IMR-90 (cell line): ENCODE data around the gene VEPH1. TPM values are rescaled to one million over a fixed set of nuclear protein-coding genes. Genes with fewer than 3 reads are reported as not detected.

Experiments
- ATAC-seq: fragments of 200-7000 bp; cut with Tn5 transposase; 2 replicates; pipeline ENCODE4 v1.9.1; 2020; ENCODE audit warnings: low read depth, mild to moderate bottlenecking, moderate library complexity
- BruUV-seq: library from RNA; stranded (reverse); fragments of 400-500 nt; replicated peaks from 2 replicates; lab custom pipeline; 2021; lab: Mats Ljungman, UMichigan
- CTCF ChIA-PET: fragments of 300-600 bp; formaldehyde crosslinking; extraction: SDS; loops from one replicate; lab custom pipeline; 2021; ENCODE audit warnings: antibody characterized with exemption; lab: Yijun Ruan, JAX
- POLR2A ChIA-PET: fragments of 300-600 bp; sonication (Branson Sonifier 250); formaldehyde crosslinking; loops from one replicate; lab custom pipeline; 2022; ENCODE audit warnings: antibody characterized with exemption; ENCODE audit not compliant: unreplicated experiment; lab: Charles Lee
- DNase-seq: peaks from one replicate; pipeline ENCODE4 v3.0.0; 2013
- H2AFZ ChIP-seq: replicated peaks from 2 replicates; pipeline ENCODE3; 2013; ENCODE audit warnings: low read length, mild to moderate bottlenecking; ENCODE audit not compliant: poor library complexity
- H2AK5ac ChIP-seq: 2 replicates; pipeline ENCODE4 v1.6.1; 2013; ENCODE audit warnings: low read depth, low read length, inconsistent platforms
- H2AK9ac ChIP-seq: replicated peaks from 2 replicates; pipeline ENCODE3; 2013; ENCODE audit warnings: mild to moderate bottlenecking, low read depth, low read length, moderate library complexity; ENCODE audit not compliant: poor library complexity
- H2BK120ac ChIP-seq: 2 replicates; pipeline ENCODE4 v1.6.1; 2013; ENCODE audit warnings: low read depth, low read length, inconsistent platforms
- H2BK15ac ChIP-seq: 3 replicates; pipeline ENCODE4 v1.6.1; 2013; ENCODE audit warnings: low read depth, low read length, inconsistent platforms
- H2BK20ac ChIP-seq: 2 replicates; pipeline ENCODE4 v1.6.1; 2013; ENCODE audit warnings: low read depth, mild to moderate bottlenecking, inconsistent platforms, low read length, moderate library complexity
- H2BK5ac ChIP-seq: 2 replicates; pipeline ENCODE4 v1.6.1; 2013; ENCODE audit warnings: mild to moderate bottlenecking, low read depth, low read length, inconsistent platforms; ENCODE audit not compliant: poor library complexity, severe bottlenecking
- H3K14ac ChIP-seq: replicated peaks from 2 replicates; pipeline ENCODE4 v1.6.1; 2013; ENCODE audit warnings: low read depth, low read length, inconsistent platforms
- H3K18ac ChIP-seq: 2 replicates; pipeline ENCODE4 v1.6.1; 2013; ENCODE audit warnings: low read depth, low read length, control low read depth
- H3K23ac ChIP-seq: 2 replicates; pipeline ENCODE4 v1.6.1; 2013; ENCODE audit warnings: low read depth, low read length, inconsistent platforms
- H3K27ac ChIP-seq: 2 replicates; pipeline ENCODE4 v1.5.1; 2013; ENCODE audit warnings: mild to moderate bottlenecking, control low read depth, low read length; ENCODE audit not compliant: insufficient read depth
- H3K27me3 ChIP-seq: 2 replicates; pipeline ENCODE4 v1.6.1; 2013; ENCODE audit warnings: low read length; ENCODE audit not compliant: control insufficient read depth, insufficient read depth
- H3K36me3 ChIP-seq: 2 replicates; pipeline ENCODE4 v1.6.1; 2013; ENCODE audit warnings: low read length, mixed read lengths; ENCODE audit not compliant: control insufficient read depth, insufficient read depth
- H3K4ac ChIP-seq: 2 replicates; pipeline ENCODE4 v1.6.1; 2013; ENCODE audit warnings: low read depth, low read length, inconsistent platforms
- H3K4me1 ChIP-seq: 2 replicates; pipeline ENCODE4 v1.6.1; 2013; ENCODE audit warnings: low read length, mixed read lengths; ENCODE audit not compliant: control insufficient read depth, insufficient read depth
- H3K4me2 ChIP-seq: 2 replicates; pipeline ENCODE4 v1.6.1; 2013; ENCODE audit warnings: low read depth, mild to moderate bottlenecking, control low read depth, low read length, moderate library complexity
- H3K4me3 ChIP-seq: 2 replicates; pipeline ENCODE4 v1.5.1; 2013; ENCODE audit warnings: low read depth, mild to moderate bottlenecking, control low read depth, low read length, moderate library complexity; ENCODE audit not compliant: insufficient read depth
- H3K56ac ChIP-seq: 2 replicates; pipeline ENCODE4 v1.6.1; 2013; ENCODE audit warnings: low read length, inconsistent platforms; ENCODE audit not compliant: insufficient read depth; ENCODE audit errors: extremely low read depth
- H3K79me1 ChIP-seq, 2 experiments: 2 replicates each; pipeline ENCODE4 v1.6.1; 2013; ENCODE audit warnings: low read length in 2 of 2, inconsistent platforms in 1 of 2, low read depth in 1 of 2
- H3K9ac ChIP-seq: 2 replicates; pipeline ENCODE4 v1.6.1; 2013; ENCODE audit warnings: low read depth, low read length, control low read depth
- H3K9me1 ChIP-seq: 2 replicates; pipeline ENCODE4 v1.6.1; 2013; ENCODE audit warnings: low read length, inconsistent platforms; ENCODE audit not compliant: insufficient read depth
- H3K9me3 ChIP-seq: 2 replicates; pipeline ENCODE4 v1.6.1; 2013; ENCODE audit warnings: low read length; ENCODE audit not compliant: control insufficient read depth, insufficient read depth
- H4K20me1 ChIP-seq: 2 replicates; pipeline ENCODE4 v1.6.1; 2013; ENCODE audit warnings: low read length, inconsistent platforms; ENCODE audit not compliant: insufficient read depth
- H4K5ac ChIP-seq: 2 replicates; pipeline ENCODE4 v1.6.1; 2013; ENCODE audit warnings: mild to moderate bottlenecking, low read depth, low read length, control low read depth
- H4K8ac ChIP-seq, 2 experiments: 2 replicates each; pipeline ENCODE4 v1.6.1; 2013; ENCODE audit warnings: low read depth in 2 of 2, low read length in 2 of 2, control low read depth in 1 of 2, inconsistent platforms in 1 of 2
- H4K91ac ChIP-seq: 2 replicates; pipeline ENCODE4 v1.6.1; 2013; ENCODE audit warnings: low read depth, low read length, inconsistent platforms; ENCODE audit not compliant: insufficient read depth
- BHLHE40 ChIP-seq: fragments of 150-350 bp; IDR thresholded peaks from 2 replicates; pipeline ENCODE4 v1.6.1; 2016; ENCODE audit warnings: mild to moderate bottlenecking, low read depth, low read length
- CEBPB ChIP-seq: IDR thresholded peaks from 2 replicates; pipeline ENCODE4 v1.6.1; 2012; ENCODE audit warnings: low read depth, low read length, improper control_type of control experiment
- CHD1 ChIP-seq: IDR thresholded peaks from 2 replicates; pipeline ENCODE4 v1.6.1; 2012; ENCODE audit warnings: low read depth, low read length, improper control_type of control experiment
- FOS ChIP-seq: fragments of 150-350 bp; IDR thresholded peaks from 2 replicates; pipeline ENCODE4 v1.6.1; 2016; ENCODE audit warnings: low read depth, low read length
- MAFK ChIP-seq: IDR thresholded peaks from 2 replicates; pipeline ENCODE4 v1.6.1; 2012; ENCODE audit warnings: low read depth, low read length, improper control_type of control experiment
- MAZ ChIP-seq: IDR thresholded peaks from 2 replicates; pipeline ENCODE4 v1.6.1; 2012; ENCODE audit warnings: low read depth, mild to moderate bottlenecking, low read length, improper control_type of control experiment, moderate library complexity, borderline replicate concordance
- MXI1 ChIP-seq: IDR thresholded peaks from 2 replicates; pipeline ENCODE4 v1.6.1; 2012; ENCODE audit warnings: low read depth, mild to moderate bottlenecking, low read length, moderate library complexity, borderline replicate concordance
- NFE2L2 ChIP-seq: fragments of 150-350 bp; IDR thresholded peaks from 2 replicates; pipeline ENCODE4 v1.6.1; 2016; ENCODE audit warnings: low read depth, mild to moderate bottlenecking, low read length
- POLR2A ChIP-seq: IDR thresholded peaks from 2 replicates; pipeline ENCODE4 v1.6.1; 2012; ENCODE audit warnings: mild to moderate bottlenecking, low read depth, low read length
- RAD21 ChIP-seq: IDR thresholded peaks from 2 replicates; pipeline ENCODE4 v1.6.1; 2012; ENCODE audit warnings: low read length, improper control_type of control experiment
- RCOR1 ChIP-seq: IDR thresholded peaks from 2 replicates; pipeline ENCODE4 v1.6.1; 2012; ENCODE audit warnings: mild to moderate bottlenecking, low read length, improper control_type of control experiment; ENCODE audit not compliant: insufficient replicate concordance
- RFX5 ChIP-seq: IDR thresholded peaks from 2 replicates; pipeline ENCODE4 v1.8.0; 2012; ENCODE audit warnings: low read depth, mild to moderate bottlenecking, low read length, moderate library complexity
- SMC3 ChIP-seq: fragments of 150-350 bp; IDR thresholded peaks from 2 replicates; pipeline ENCODE4 v1.6.1; 2016; ENCODE audit warnings: low read depth, mild to moderate bottlenecking, antibody characterized with exemption, low read length, moderate library complexity
- WGBS, 2 experiments: methylation state at CpG; one replicate each; pipeline versions ENCODE4 v1.1.5 to v1.1.7; 2013; ENCODE audit warnings: missing lambda C conversion rate in 2 of 2; ENCODE audit not compliant: insufficient read length in 1 of 2; ENCODE audit errors: extremely low coverage in 2 of 2; 5-methylcytosine and 5-hydroxymethylcytosine counted together
- dilution Hi-C: fragments of 300-500 bp; cut with HindIII; formaldehyde crosslinking; loops from one replicate; pipeline ENCODE4 v1.14.3; 2018; ENCODE audit warnings: low sequenced_read_pairs; ENCODE audit not compliant: unreplicated experiment
- in situ Hi-C: fragments of 300-500 bp; cut with MboI; formaldehyde crosslinking; loops from 3 replicates; pipeline ENCODE4 v1.14.3; 2019; ENCODE audit warnings: low sequenced_read_pairs, inconsistent platforms, mixed read lengths
- intact Hi-C: fragments of 100-400 bp; cut with micrococcal nuclease; formaldehyde crosslinking; loops from 2 replicates; pipeline ENCODE4 v1.10.0; 2022
- polyA plus RNA-seq, 3 experiments: library from polyadenylated mRNA; depleted of rRNA; stranded (reverse); fragments of >200 nt; gene quantifications; 2 replicates each; pipeline ENCODE4 v1.2.3, GENCODE V29; 2012; ENCODE audit warnings: low replicate concordance in 1 of 3
- total RNA-seq: library from RNA; depleted of rRNA; stranded (reverse); fragments of >200 nt; gene quantifications from 2 replicates; pipeline ENCODE4 v1.2.3, GENCODE V29; 2012
- TF ChIP-seq, protein P1 (sequence below): conservative IDR thresholded peaks from 2 replicates; pipeline ENCODE4 v1.5.1; 2012; ENCODE audit warnings: mild to moderate bottlenecking, low read depth, low read length, improper control_type of control experiment
- TF ChIP-seq, protein P2 (sequence below): fragments of 150-350 bp; IDR thresholded peaks from 2 replicates; pipeline ENCODE4 v1.6.1; 2017; ENCODE audit warnings: mild to moderate bottlenecking, antibody characterized with exemption, low read length, low read depth
- TF ChIP-seq, protein P3 (sequence below): fragments of 150-350 bp; IDR thresholded peaks from 2 replicates; pipeline ENCODE4 v1.6.1; 2016; ENCODE audit warnings: low read depth, mild to moderate bottlenecking, low read length, moderate library complexity, borderline replicate concordance

The VEPH1 gene
- total and polyA plus RNA-seq, 2 of the 4 experiments (the other 2 are of a cell fraction), result 30.5 to 130 TPM

DNA sequence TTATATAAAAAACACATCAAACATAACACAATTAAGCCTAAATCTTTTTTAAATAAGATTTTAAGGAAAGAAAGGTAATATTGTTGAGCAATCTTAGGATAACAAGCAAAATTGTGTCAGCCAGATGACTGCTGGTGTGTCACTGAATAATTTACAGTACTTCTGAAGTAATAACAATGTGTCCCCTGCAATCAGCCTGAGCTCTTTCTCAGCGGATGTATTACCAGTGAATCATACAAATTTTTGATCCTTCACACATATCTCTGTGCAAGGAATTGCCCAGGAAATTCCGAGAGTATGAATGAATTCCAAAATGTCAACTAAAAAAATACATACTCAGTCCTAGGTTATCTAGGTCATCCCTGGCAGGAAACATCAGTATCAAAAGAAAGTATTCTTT lies 143.2 kb downstream of the VEPH1 start:
- no peak overlapping the region for H2AFZ ChIP-seq
- DNase-seq, result peak; percentile 93
- H3K27me3 ChIP-seq, result no peaks in the 10 kb centered on the region
- H2BK120ac ChIP-seq, result peak overlapping the region; percentile 63; the same call in 1 of the 2 replicates
- no peaks in the 10 kb centered on the region for H3K9me3 ChIP-seq
- peak overlapping the region; percentile 59; the same call in 1 of the 2 replicates for H3K27ac ChIP-seq
- H3K56ac ChIP-seq, result no peak overlapping the region
- 0 out of 4 replicates have a peak, but pooled peaks cover 0 to 2% of the 10 kb centered on the region in 2 experiments for H3K79me1 ChIP-seq
- no peak overlapping the region for H3K23ac ChIP-seq
- H3K4me3 ChIP-seq, result no peak overlapping the region
- H2AK5ac ChIP-seq, result no peak overlapping the region
- peak overlapping the region; percentile 36; the same call in 1 of the 2 replicates for H3K18ac ChIP-seq
- no peaks in the 10 kb centered on the region for H4K20me1 ChIP-seq
- in situ Hi-C loops (no loop called here), intact Hi-C loops (no loop called here), dilution Hi-C loops (no loop called here)
- H2AK9ac ChIP-seq, result no peak overlapping the region
- no TSS peak for BruUV-seq
- H3K4me2 ChIP-seq, result peak overlapping the region; percentile 40; the same call in 1 of the 2 replicates
- H4K8ac ChIP-seq, result peak overlapping the region in 1 of 2 experiments; percentile 65; a peak in 1 of 4 replicates
- H3K9ac ChIP-seq, result no peak overlapping the region
- H4K91ac ChIP-seq, result no peak overlapping the region
- H2BK5ac ChIP-seq, result peak overlapping the region; percentile 91
- ChIA-PET POLR2A (interaction anchor here (1.5 kb wide), 1 partner anchor 78 kb away, joined by 4 read pairs; no protein-coding TSS in a partner anchor), CTCF (interaction anchor here (0.6 to 1.2 kb wide), 2 partner anchors 149 to 172 kb away, joined by 3 read pairs; no protein-coding TSS in a partner anchor)
- H3K9me1 ChIP-seq, result peaks cover 6% of the 10 kb centered on the region; the same call in 1 of the 2 replicates
- H4K5ac ChIP-seq, result no peak overlapping the region
- no peaks in the 10 kb centered on the region for H3K36me3 ChIP-seq
- peak; percentile 82 for ATAC-seq
- 0 out of 2 replicates have a peak overlapping the region, but pooled peaks have one; percentile 16 for H2BK20ac ChIP-seq
- H3K14ac ChIP-seq, result no peak overlapping the region
- TF ChIP-seq MXI1 (no peak), RAD21 (no peak), POLR2A (no peak), MAZ (no peak), NFE2L2 (no peak), CHD1 (no peak), RFX5 (no peak), CEBPB (peak; percentile 98), FOS (peak; percentile 83), RCOR1 (no peak), SMC3 (0 out of 2 replicates have a peak, but pooled peaks have one; percentile 7), MAFK (no peak), BHLHE40 (no peak)
- TF ChIP-seq, protein P1, sequence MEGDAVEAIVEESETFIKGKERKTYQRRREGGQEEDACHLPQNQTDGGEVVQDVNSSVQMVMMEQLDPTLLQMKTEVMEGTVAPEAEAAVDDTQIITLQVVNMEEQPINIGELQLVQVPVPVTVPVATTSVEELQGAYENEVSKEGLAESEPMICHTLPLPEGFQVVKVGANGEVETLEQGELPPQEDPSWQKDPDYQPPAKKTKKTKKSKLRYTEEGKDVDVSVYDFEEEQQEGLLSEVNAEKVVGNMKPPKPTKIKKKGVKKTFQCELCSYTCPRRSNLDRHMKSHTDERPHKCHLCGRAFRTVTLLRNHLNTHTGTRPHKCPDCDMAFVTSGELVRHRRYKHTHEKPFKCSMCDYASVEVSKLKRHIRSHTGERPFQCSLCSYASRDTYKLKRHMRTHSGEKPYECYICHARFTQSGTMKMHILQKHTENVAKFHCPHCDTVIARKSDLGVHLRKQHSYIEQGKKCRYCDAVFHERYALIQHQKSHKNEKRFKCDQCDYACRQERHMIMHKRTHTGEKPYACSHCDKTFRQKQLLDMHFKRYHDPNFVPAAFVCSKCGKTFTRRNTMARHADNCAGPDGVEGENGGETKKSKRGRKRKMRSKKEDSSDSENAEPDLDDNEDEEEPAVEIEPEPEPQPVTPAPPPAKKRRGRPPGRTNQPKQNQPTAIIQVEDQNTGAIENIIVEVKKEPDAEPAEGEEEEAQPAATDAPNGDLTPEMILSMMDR, result no peak
- TF ChIP-seq, protein P2, sequence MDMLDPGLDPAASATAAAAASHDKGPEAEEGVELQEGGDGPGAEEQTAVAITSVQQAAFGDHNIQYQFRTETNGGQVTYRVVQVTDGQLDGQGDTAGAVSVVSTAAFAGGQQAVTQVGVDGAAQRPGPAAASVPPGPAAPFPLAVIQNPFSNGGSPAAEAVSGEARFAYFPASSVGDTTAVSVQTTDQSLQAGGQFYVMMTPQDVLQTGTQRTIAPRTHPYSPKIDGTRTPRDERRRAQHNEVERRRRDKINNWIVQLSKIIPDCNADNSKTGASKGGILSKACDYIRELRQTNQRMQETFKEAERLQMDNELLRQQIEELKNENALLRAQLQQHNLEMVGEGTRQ, result no peak
- TF ChIP-seq, protein P3, sequence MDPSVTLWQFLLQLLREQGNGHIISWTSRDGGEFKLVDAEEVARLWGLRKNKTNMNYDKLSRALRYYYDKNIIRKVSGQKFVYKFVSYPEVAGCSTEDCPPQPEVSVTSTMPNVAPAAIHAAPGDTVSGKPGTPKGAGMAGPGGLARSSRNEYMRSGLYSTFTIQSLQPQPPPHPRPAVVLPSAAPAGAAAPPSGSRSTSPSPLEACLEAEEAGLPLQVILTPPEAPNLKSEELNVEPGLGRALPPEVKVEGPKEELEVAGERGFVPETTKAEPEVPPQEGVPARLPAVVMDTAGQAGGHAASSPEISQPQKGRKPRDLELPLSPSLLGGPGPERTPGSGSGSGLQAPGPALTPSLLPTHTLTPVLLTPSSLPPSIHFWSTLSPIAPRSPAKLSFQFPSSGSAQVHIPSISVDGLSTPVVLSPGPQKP, result no peak
- no CpG with 5 or more reads among the region's 2 CpGs for WGBS, 2 experiments
- peaks cover 5% of the 10 kb centered on the region for H3K4me1 ChIP-seq
- no peak overlapping the region for H3K4ac ChIP-seq
- no peak overlapping the region for H2BK15ac ChIP-seq
